Parathyroid adenoma (tissue), 2 donors: ENCODE measurements around the gene PRKCE.
A peak's percentile ranks its signal among the peaks of the same experiment; 100 is the strongest.

ENCODE experiments used
- H2AFZ ChIP-seq: fragments of 300-600 bp; sonication (generic); one replicate; pipeline ENCODE4 v1.7.0; 2017; ENCODE audit warnings: antibody characterized with exemption, mild to moderate bottlenecking
- H3K27ac ChIP-seq: fragments of 300-600 bp; sonication (generic); one replicate; pipeline ENCODE4 v1.7.0; 2017
- H3K27me3 ChIP-seq: fragments of 300-600 bp; sonication (generic); one replicate; pipeline ENCODE4 v1.7.0; 2017; ENCODE audit warnings: low read length; ENCODE audit not compliant: control insufficient read depth, insufficient read depth
- H3K36me3 ChIP-seq: fragments of 300-600 bp; sonication (generic); one replicate; pipeline ENCODE4 v1.7.0; 2017; ENCODE audit warnings: low read length; ENCODE audit not compliant: control insufficient read depth, insufficient read depth
- H3K4me1 ChIP-seq: fragments of 300-600 bp; sonication (generic); one replicate; pipeline ENCODE4 v1.7.0; 2017; ENCODE audit warnings: control low read depth
- H3K4me2 ChIP-seq: fragments of 300-600 bp; sonication (generic); one replicate; pipeline ENCODE4 v1.7.0; 2017; ENCODE audit warnings: low read length
- H3K4me3 ChIP-seq: fragments of 300-600 bp; sonication (generic); one replicate; pipeline ENCODE4 v1.7.0; 2017; ENCODE audit warnings: low read depth, low read length
- H3K79me2 ChIP-seq: fragments of 300-600 bp; sonication (generic); one replicate; pipeline ENCODE4 v1.7.0; 2017; ENCODE audit warnings: control low read depth
- H3K9ac ChIP-seq: fragments of 300-600 bp; sonication (generic); one replicate; pipeline ENCODE4 v1.7.0; 2017; ENCODE audit warnings: mild to moderate bottlenecking
- H3K9me3 ChIP-seq: fragments of 300-600 bp; sonication (generic); one replicate; pipeline ENCODE4 v1.7.0; 2017; ENCODE audit warnings: low read length; ENCODE audit not compliant: control insufficient read depth
- CTCF ChIP-seq: fragments of 300-600 bp; sonication (generic); IDR thresholded peaks from one replicate; pipeline ENCODE4 v1.7.0; 2017; ENCODE audit warnings: antibody characterized with exemption, mild to moderate bottlenecking
- donor health status: primary hyperparathyroidism.

PRKCE gene

GRCh38 chr2:45699032-45699658, 47.7 kb downstream of the PRKCE start:
- no peak overlapping the region for H3K4me2 ChIP-seq
- H3K9me3 ChIP-seq = no peaks in the 10 kb centered on the region
- H3K79me2 ChIP-seq = peaks cover 68% of the 10 kb centered on the region
- H3K27ac ChIP-seq = no peak overlapping the region
- no peak for TF ChIP-seq CTCF
- H3K9ac ChIP-seq = no peak overlapping the region
- H3K4me1 ChIP-seq = peaks cover 14% of the 10 kb centered on the region
- no peak overlapping the region for H2AFZ ChIP-seq
- no peak overlapping the region for H3K4me3 ChIP-seq
- no peaks in the 10 kb centered on the region for H3K36me3 ChIP-seq
- no peaks in the 10 kb centered on the region for H3K27me3 ChIP-seq

- H3K4me1 ChIP-seq = peaks cover 25% of the 10 kb centered on the region
- peaks cover 69% of the 10 kb centered on the region for H3K79me2 ChIP-seq
- no peaks in the 10 kb centered on the region for H3K9me3 ChIP-seq
- no peaks in the 10 kb centered on the region for H3K27me3 ChIP-seq
- H3K9ac ChIP-seq = no peak overlapping the region
- no peak overlapping the region for H2AFZ ChIP-seq
- H3K4me3 ChIP-seq = no peak overlapping the region
- peak overlapping the region; percentile 17 for H3K27ac ChIP-seq
- no peaks in the 10 kb centered on the region for H3K36me3 ChIP-seq
- peak; percentile 58 for TF ChIP-seq CTCF
- no peak overlapping the region for H3K4me2 ChIP-seq
Measured at GRCh38 chr2:45700407-45701013, 49.0 kb downstream of the PRKCE start.

GRCh38 chr2:45705233-45705632, 53.8 kb downstream of the PRKCE start:
- H3K4me1 ChIP-seq = peaks cover 26% of the 10 kb centered on the region
- no peaks in the 10 kb centered on the region for H3K27me3 ChIP-seq
- no peaks in the 10 kb centered on the region for H3K9me3 ChIP-seq
- H3K9ac ChIP-seq = no peak overlapping the region
- H3K27ac ChIP-seq = peak overlapping the region; percentile 53
- H3K79me2 ChIP-seq = peaks cover 66% of the 10 kb centered on the region
- H3K36me3 ChIP-seq = no peaks in the 10 kb centered on the region
- no peak for TF ChIP-seq CTCF
- no peak overlapping the region for H2AFZ ChIP-seq
- H3K4me2 ChIP-seq = peak overlapping the region; percentile 27
- no peak overlapping the region for H3K4me3 ChIP-seq

GRCh38 chr2:45706033-45706432, 54.6 kb downstream of the PRKCE start:
- H2AFZ ChIP-seq = no peak overlapping the region
- H3K9me3 ChIP-seq = no peaks in the 10 kb centered on the region

More at GRCh38 chr2:45706033-45706432, 54.6 kb downstream of the PRKCE start:
- Histone ChIP-seq H3K9ac (no peak overlapping the region), H3K27me3 (no peaks in the 10 kb centered on the region), H3K36me3 (no peaks in the 10 kb centered on the region), H3K4me2 (no peak overlapping the region), H3K79me2 (peaks cover 66% of the 10 kb centered on the region), H3K4me3 (no peak overlapping the region), H3K27ac (no peak overlapping the region), H3K4me1 (peaks cover 19% of the 10 kb centered on the region)
- no peak for TF ChIP-seq CTCF
